ENCODE results near the gene SENP1. TPM values are rescaled to one million over a fixed set of nuclear protein-coding genes. Genes with fewer than 3 reads are reported as not detected.

The SENP1 gene
- total and polyA plus RNA-seq, 2 experiments from 2014 or later = 8.6 to 27.7 TPM

GRCh38 chr12:48009471-48009870, 96.4 kb downstream of the SENP1 start (continued):
- TF ChIP-seq ZNF462 (CRISPR knock-in tag; IDR thresholded peaks at IDR 0.05) (no peak), POLR2AphosphoS5 (IDR thresholded peaks at IDR 0.05; ENCODE audit: low read depth) (no peak), JUNB (IDR thresholded peaks at IDR 0.05; ENCODE audit: unreplicated experiment) (no peak), ZNF114 (CRISPR knock-in tag; IDR thresholded peaks at IDR 0.05) (no peak)

- no peak overlapping the region for H3K4me2 ChIP-seq
- no peak overlapping the region for H3K4me3 ChIP-seq
- peaks cover 1% of the 10 kb centered on the region; the same call in 1 of the 2 replicates for H3F3A ChIP-seq (replicated peaks; ENCODE audit: low read depth)
- H3K36me3 ChIP-seq (ENCODE audit: insufficient read depth) = no peaks in the 10 kb centered on the region; the same call in 1 of the 2 replicates
- peaks cover 14% of the 10 kb centered on the region for H3K4me1 ChIP-seq (ENCODE audit: insufficient read depth)
- H3K27ac Mint-ChIP-seq = no peak overlapping the region
- H2AFZ ChIP-seq = no peak overlapping the region
- peaks cover 6% of the 10 kb centered on the region for H3K4me1 Mint-ChIP-seq
- peaks cover 26% of the 10 kb centered on the region for H4K20me1 ChIP-seq (replicated peaks; ENCODE audit: insufficient read depth)
- no peaks in the 10 kb centered on the region; the same call in 2 of the 3 replicates for H3K36me3 Mint-ChIP-seq (ENCODE audit: low read depth)
- peaks cover 2% of the 10 kb centered on the region; the same call in 2 of the 3 replicates for H3K9me3 Mint-ChIP-seq
- peaks cover 99% of the 10 kb centered on the region for H3K27me3 Mint-ChIP-seq (ENCODE audit: insufficient read depth, low read depth, poor library complexity)
- H3K9me2 ChIP-seq (ENCODE audit: insufficient read depth) = no peaks in the 10 kb centered on the region
- H3K4me3 Mint-ChIP-seq = no peak overlapping the region
- TF ChIP-seq CTCF (conservative IDR thresholded peaks at IDR 0.05; ENCODE audit: low read depth in 2 of 2) (peak in 1 of 2 experiments; percentile 42; a peak in 3 of 4 replicates), EZH2 (IDR thresholded peaks at IDR 0.05; ENCODE audit: low read depth, unreplicated experiment) (no peak)
- ATAC-seq (no peak), DNase-seq (ENCODE audit: low spot score) (no peak)
- H3K27me3 ChIP-seq (ENCODE audit: insufficient read depth) = peaks cover 100% of the 10 kb centered on the region
- H3K79me2 ChIP-seq (replicated peaks; ENCODE audit: insufficient read depth) = no peaks in the 10 kb centered on the region
- no peak overlapping the region for H3K27ac ChIP-seq (ENCODE audit: low read depth)
Observed at GRCh38 chr12:48008950-48009349, 96.9 kb downstream of the SENP1 start.
